ENCODE measurements around the gene C5orf15. TPM values are rescaled to one million over a fixed set of nuclear protein-coding genes. Genes with fewer than 3 reads are reported as not detected.

The C5orf15 gene
- total RNA-seq, 1 experiment from 2014 or later, result 28.8 TPM

DNA sequence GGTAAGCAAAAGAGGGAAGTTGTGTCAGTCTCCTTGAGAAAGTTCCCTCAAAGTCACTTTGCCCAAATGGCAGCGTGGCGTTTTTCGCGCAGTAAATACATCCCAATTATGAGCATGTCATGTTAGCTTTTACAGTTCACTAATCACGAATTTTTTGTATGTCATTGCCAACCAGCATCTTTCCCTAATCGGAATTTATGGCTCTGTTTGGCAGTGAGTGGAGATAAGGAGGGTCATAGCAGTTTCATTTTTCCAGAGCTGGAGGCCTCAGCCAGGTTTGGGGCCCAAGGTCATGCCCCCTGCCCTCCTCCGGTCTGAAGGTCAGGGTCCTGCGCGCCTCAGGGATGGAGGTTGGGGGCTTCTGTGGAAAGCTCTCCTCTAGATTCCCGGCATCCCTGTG lies 50.1 kb downstream of the C5orf15 start:
- Histone ChIP-seq H3K27me3 (ENCODE audit: insufficient read depth, low read length) (no peaks in the 10 kb centered on the region), H3K27ac (ENCODE audit: low read depth, low read length) (no peak overlapping the region), H3K9me2 (ENCODE audit: insufficient read depth) (no peaks in the 10 kb centered on the region), H3K36me3 (ENCODE audit: control insufficient read depth in 1 of 2, insufficient read depth in 2 of 2, low read length in 2 of 2) (no peaks in the 10 kb centered on the region), H3K9me3 (ENCODE audit: control insufficient read depth in 1 of 2, insufficient read depth in 1 of 2, low read depth in 1 of 2, low read length in 2 of 2) (no peaks in the 10 kb centered on the region), H3K4me3 (replicated peaks in 1 of 2; ENCODE audit: low read depth in 1 of 2, low read length in 2 of 2) (no peak overlapping the region), H3K79me2 (ENCODE audit: insufficient read depth, low read length) (no peaks in the 10 kb centered on the region), H4K20me1 (ENCODE audit: insufficient read depth) (no peaks in the 10 kb centered on the region), H3K9ac (ENCODE audit: low read length) (no peak overlapping the region), H3K4me1 (ENCODE audit: control insufficient read depth in 1 of 2, insufficient read depth in 2 of 2, low read length in 2 of 2) (no peaks in the 10 kb centered on the region), H2AFZ (ENCODE audit: low read depth, low read length, poor library complexity, severe bottlenecking) (no peak overlapping the region), H3K4me2 (ENCODE audit: low read length) (no peak overlapping the region)
- TF ChIP-seq POLR2A (IDR thresholded peaks at IDR 0.05; ENCODE audit: borderline replicate concordance, extremely low read depth, insufficient read depth, insufficient read length), result no peak
- ChIA-PET CTCF (no interaction called here), POLR2A (no interaction called here), RAD21 (ENCODE audit: low non-redundant PET in 1 of 2, low total read pairs in 2 of 2, uncharacterized antibody in 2 of 2, unreplicated experiment in 2 of 2) (no interaction called here)
- no peak for DNase-seq (ENCODE audit: low read depth, low spot score)
- ATAC-seq, result no peak
- intact Hi-C loops (cut with micrococcal nuclease), result no loop called here
- no TSS peak for BruUV-seq (replicated peaks)

DNA sequence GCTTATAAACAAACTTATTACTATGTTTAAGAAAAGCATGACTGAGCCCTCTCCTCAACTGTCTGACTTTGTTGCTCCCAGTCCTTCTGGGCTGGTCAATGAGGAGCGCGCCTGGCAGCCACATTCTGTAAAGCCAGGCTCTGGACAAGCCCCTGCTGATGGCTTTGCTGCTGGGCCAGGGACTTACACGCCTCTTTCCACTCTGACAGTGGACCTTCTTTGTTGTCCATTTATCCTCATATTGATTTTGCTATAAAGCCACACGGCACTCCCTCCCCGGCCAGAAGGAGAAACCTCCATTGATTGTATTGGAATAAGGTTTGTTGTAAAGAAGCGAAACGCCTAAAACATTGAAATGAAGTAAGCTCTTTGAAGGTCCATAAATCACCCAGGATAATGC lies 50.6 kb downstream of the C5orf15 start:
- H3K79me2 ChIP-seq (ENCODE audit: insufficient read depth, low read length), result no peaks in the 10 kb centered on the region
- no peaks in the 10 kb centered on the region for H4K20me1 ChIP-seq (ENCODE audit: insufficient read depth)
- H3K36me3 ChIP-seq (ENCODE audit: control insufficient read depth in 1 of 2, insufficient read depth in 2 of 2, low read length in 2 of 2), result no peaks in the 10 kb centered on the region
- ATAC-seq (no peak), DNase-seq (ENCODE audit: low read depth, low spot score) (no peak)
- no peaks in the 10 kb centered on the region for H3K4me1 ChIP-seq (ENCODE audit: control insufficient read depth in 1 of 2, insufficient read depth in 2 of 2, low read length in 2 of 2)
- no peak overlapping the region for H2AFZ ChIP-seq (ENCODE audit: low read depth, low read length, poor library complexity, severe bottlenecking)
- BruUV-seq (replicated peaks), result no TSS peak
- ChIA-PET RAD21 (ENCODE audit: low non-redundant PET in 1 of 2, low total read pairs in 2 of 2, uncharacterized antibody in 2 of 2, unreplicated experiment in 2 of 2) (no interaction called here), CTCF (no interaction called here), POLR2A (no interaction called here)
- no peaks in the 10 kb centered on the region for H3K9me3 ChIP-seq (ENCODE audit: control insufficient read depth in 1 of 2, insufficient read depth in 1 of 2, low read depth in 1 of 2, low read length in 2 of 2)
- H3K27ac ChIP-seq (ENCODE audit: low read depth, low read length), result no peak overlapping the region
- no peak overlapping the region for H3K4me3 ChIP-seq (replicated peaks in 1 of 2; ENCODE audit: low read depth in 1 of 2, low read length in 2 of 2)
- intact Hi-C loops (cut with micrococcal nuclease), result no loop called here
- H3K4me2 ChIP-seq (ENCODE audit: low read length), result no peak overlapping the region
- no peaks in the 10 kb centered on the region for H3K9me2 ChIP-seq (ENCODE audit: insufficient read depth)
- H3K9ac ChIP-seq (ENCODE audit: low read length), result no peak overlapping the region
- no peaks in the 10 kb centered on the region for H3K27me3 ChIP-seq (ENCODE audit: insufficient read depth, low read length)
- no peak for TF ChIP-seq FOSL1 (IDR thresholded peaks at IDR 0.05; ENCODE audit: low read depth)
- TF ChIP-seq, protein P1, sequence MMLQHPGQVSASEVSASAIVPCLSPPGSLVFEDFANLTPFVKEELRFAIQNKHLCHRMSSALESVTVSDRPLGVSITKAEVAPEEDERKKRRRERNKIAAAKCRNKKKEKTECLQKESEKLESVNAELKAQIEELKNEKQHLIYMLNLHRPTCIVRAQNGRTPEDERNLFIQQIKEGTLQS (IDR thresholded peaks at IDR 0.05), result no peak
- TF ChIP-seq CBX3 (IDR thresholded peaks at IDR 0.05; ENCODE audit: low read depth), result no peak
- no peak for TF ChIP-seq POLR2AphosphoS5 (IDR thresholded peaks at IDR 0.05; ENCODE audit: low read depth, low read length)
- no peak for TF ChIP-seq POLR2A (IDR thresholded peaks at IDR 0.05; ENCODE audit: borderline replicate concordance, extremely low read depth, insufficient read depth, insufficient read length)
- no peak for TF ChIP-seq SRF (IDR thresholded peaks at IDR 0.05; ENCODE audit: low read depth)
- TF ChIP-seq ZNF274 (IDR thresholded peaks at IDR 0.05; ENCODE audit: low read depth, low read length), result no peak
- no peak for TF ChIP-seq ZFX (IDR thresholded peaks at IDR 0.05)
- no peak for TF ChIP-seq EZH2 (IDR thresholded peaks at IDR 0.05)
- TF ChIP-seq SP1 (IDR thresholded peaks at IDR 0.05; ENCODE audit: low read depth), result no peak
- no peak for TF ChIP-seq EGR1 (IDR thresholded peaks at IDR 0.05; ENCODE audit: low read depth)
- TF ChIP-seq, protein P2, sequence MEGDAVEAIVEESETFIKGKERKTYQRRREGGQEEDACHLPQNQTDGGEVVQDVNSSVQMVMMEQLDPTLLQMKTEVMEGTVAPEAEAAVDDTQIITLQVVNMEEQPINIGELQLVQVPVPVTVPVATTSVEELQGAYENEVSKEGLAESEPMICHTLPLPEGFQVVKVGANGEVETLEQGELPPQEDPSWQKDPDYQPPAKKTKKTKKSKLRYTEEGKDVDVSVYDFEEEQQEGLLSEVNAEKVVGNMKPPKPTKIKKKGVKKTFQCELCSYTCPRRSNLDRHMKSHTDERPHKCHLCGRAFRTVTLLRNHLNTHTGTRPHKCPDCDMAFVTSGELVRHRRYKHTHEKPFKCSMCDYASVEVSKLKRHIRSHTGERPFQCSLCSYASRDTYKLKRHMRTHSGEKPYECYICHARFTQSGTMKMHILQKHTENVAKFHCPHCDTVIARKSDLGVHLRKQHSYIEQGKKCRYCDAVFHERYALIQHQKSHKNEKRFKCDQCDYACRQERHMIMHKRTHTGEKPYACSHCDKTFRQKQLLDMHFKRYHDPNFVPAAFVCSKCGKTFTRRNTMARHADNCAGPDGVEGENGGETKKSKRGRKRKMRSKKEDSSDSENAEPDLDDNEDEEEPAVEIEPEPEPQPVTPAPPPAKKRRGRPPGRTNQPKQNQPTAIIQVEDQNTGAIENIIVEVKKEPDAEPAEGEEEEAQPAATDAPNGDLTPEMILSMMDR (IDR thresholded peaks at IDR 0.05 in 2 of 3, conservative IDR thresholded peaks at IDR 0.05 in 1 of 3; ENCODE audit: borderline replicate concordance in 1 of 3, insufficient read depth in 1 of 3, low read depth in 2 of 3, low read length in 2 of 3), result no peak
- no peak for TF ChIP-seq CEBPB (IDR thresholded peaks at IDR 0.05; ENCODE audit: low read depth)
- TF ChIP-seq, protein P3, sequence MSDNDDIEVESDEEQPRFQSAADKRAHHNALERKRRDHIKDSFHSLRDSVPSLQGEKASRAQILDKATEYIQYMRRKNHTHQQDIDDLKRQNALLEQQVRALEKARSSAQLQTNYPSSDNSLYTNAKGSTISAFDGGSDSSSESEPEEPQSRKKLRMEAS (IDR thresholded peaks at IDR 0.05), result no peak
- TF ChIP-seq, protein P4, sequence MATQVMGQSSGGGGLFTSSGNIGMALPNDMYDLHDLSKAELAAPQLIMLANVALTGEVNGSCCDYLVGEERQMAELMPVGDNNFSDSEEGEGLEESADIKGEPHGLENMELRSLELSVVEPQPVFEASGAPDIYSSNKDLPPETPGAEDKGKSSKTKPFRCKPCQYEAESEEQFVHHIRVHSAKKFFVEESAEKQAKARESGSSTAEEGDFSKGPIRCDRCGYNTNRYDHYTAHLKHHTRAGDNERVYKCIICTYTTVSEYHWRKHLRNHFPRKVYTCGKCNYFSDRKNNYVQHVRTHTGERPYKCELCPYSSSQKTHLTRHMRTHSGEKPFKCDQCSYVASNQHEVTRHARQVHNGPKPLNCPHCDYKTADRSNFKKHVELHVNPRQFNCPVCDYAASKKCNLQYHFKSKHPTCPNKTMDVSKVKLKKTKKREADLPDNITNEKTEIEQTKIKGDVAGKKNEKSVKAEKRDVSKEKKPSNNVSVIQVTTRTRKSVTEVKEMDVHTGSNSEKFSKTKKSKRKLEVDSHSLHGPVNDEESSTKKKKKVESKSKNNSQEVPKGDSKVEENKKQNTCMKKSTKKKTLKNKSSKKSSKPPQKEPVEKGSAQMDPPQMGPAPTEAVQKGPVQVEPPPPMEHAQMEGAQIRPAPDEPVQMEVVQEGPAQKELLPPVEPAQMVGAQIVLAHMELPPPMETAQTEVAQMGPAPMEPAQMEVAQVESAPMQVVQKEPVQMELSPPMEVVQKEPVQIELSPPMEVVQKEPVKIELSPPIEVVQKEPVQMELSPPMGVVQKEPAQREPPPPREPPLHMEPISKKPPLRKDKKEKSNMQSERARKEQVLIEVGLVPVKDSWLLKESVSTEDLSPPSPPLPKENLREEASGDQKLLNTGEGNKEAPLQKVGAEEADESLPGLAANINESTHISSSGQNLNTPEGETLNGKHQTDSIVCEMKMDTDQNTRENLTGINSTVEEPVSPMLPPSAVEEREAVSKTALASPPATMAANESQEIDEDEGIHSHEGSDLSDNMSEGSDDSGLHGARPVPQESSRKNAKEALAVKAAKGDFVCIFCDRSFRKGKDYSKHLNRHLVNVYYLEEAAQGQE (IDR thresholded peaks at IDR 0.05; ENCODE audit: low read depth), result no peak

All from HCT116 (cell line).